Hematopoietic multipotent progenitor cell treated with erythropoietin and hydrocortisone succinate and interleukin-3 and kit ligand, for 15 days (in vitro differentiated cells): ENCODE measurements around the gene JMJD8.

Source experiments
- DNase-seq: peaks from one replicate; pipeline ENCODE4 v3.0.0-alpha.2; 2015; ENCODE audit warnings: low spot score

JMJD8 gene

GRCh38 chr16:684071-684794 is at the start of gene JMJD8:
JMJD8 (minus strand) TSS chr16:684334; CDS start chr16:684319, 15 bp downstream.
- DNase-seq: peak; percentile 97

GRCh38 chr16:733382-734207 is 49.5 kb upstream of the JMJD8 start:
- DNase-seq: peak; percentile 27

GRCh38 chr16:732936-733335 is 48.8 kb upstream of the JMJD8 start:
- no peak for DNase-seq

GRCh38 chr16:732332-732731 is 48.2 kb upstream of the JMJD8 start:
- no peak for DNase-seq

GRCh38 chr16:730666-731509 is 46.8 kb upstream of the JMJD8 start:
- DNase-seq: no peak

GRCh38 chr16:729768-730665 is 45.9 kb upstream of the JMJD8 start:
- no peak for DNase-seq

GRCh38 chr16:728890-729744 is 45.0 kb upstream of the JMJD8 start:
- no peak for DNase-seq

GRCh38 chr16:728131-728889 is 44.2 kb upstream of the JMJD8 start:
- peak; percentile 27 for DNase-seq

- peak; percentile 39 for DNase-seq
These were observed 43.3 kb upstream of the JMJD8 start for GRCh38 chr16:727291-727977.

GRCh38 chr16:726438-727290 is 42.5 kb upstream of the JMJD8 start, which contains the start of the genes CCDC78 and HAGHL:
CCDC78 (minus strand) TSS chr16:726443; CDS start chr16:726367, 76 bp downstream.
HAGHL (plus strand) TSS chr16:727106; CDS start chr16:727510, 404 bp downstream.
- no peak for DNase-seq

- no peak for DNase-seq
These were observed 42.0 kb upstream of the JMJD8 start for GRCh38 chr16:726188-726437.

- no peak for DNase-seq
These were observed 41.5 kb upstream of the JMJD8 start for GRCh38 chr16:725463-726187.

- no peak for DNase-seq
These were observed 40.9 kb upstream of the JMJD8 start for GRCh38 chr16:725041-725376.

- no peak for DNase-seq
These were observed 40.3 kb upstream of the JMJD8 start for GRCh38 chr16:724188-725040.

GRCh38 chr16:723695-724094 is 39.6 kb upstream of the JMJD8 start:
- DNase-seq: no peak

- no peak for DNase-seq
These were observed 38.9 kb upstream of the JMJD8 start for GRCh38 chr16:722835-723633.
